ENCODE data around the gene SOCS7.

GRCh38 chr17:38317081-38317480, 34.6 kb upstream of the SOCS7 start:
- TF ChIP-seq EZH2 (IDR thresholded peaks at IDR 0.05; ENCODE audit: insufficient read depth, poor library complexity, severe bottlenecking) (no peak), EZH2phosphoT487 (IDR thresholded peaks at IDR 0.05; ENCODE audit: insufficient read depth, low read depth) (no peak)
